HG03280 (cell line): ENCODE data around the gene VSIG10L.

Experiments
- ATAC-seq: cut with Tn5 transposase; IDR thresholded peaks from one replicate; pipeline ENCODE4 v1.9.1; 2021; ENCODE audit warnings: mild to moderate bottlenecking, moderate library complexity; ENCODE audit not compliant: unreplicated experiment

Gene VSIG10L

GRCh38 chr19:51339313-51339686, 2.6 kb downstream of the VSIG10L start:
- no peak for ATAC-seq

- ATAC-seq = peak; percentile 64
Observed at GRCh38 chr19:51338563-51339312, 3.2 kb downstream of the VSIG10L start.

GRCh38 chr19:51337861-51338562, 3.9 kb downstream of the VSIG10L start:
- no peak for ATAC-seq

GRCh38 chr19:51337141-51337860, 4.6 kb downstream of the VSIG10L start:
- no peak for ATAC-seq

- no peak for ATAC-seq
Observed at GRCh38 chr19:51333836-51334460, 8.0 kb downstream of the VSIG10L start.

GRCh38 chr19:51331716-51332115, 10.2 kb downstream of the VSIG10L start:
- ATAC-seq = no peak

- ATAC-seq = no peak
Observed at GRCh38 chr19:51331193-51331592, 10.7 kb downstream of the VSIG10L start.

GRCh38 chr19:51330366-51330765, 11.6 kb downstream of the VSIG10L start:
- no peak for ATAC-seq

- ATAC-seq = no peak
Observed at GRCh38 chr19:51329411-51329810, 12.5 kb downstream of the VSIG10L start.

GRCh38 chr19:51327066-51328001, 14.6 kb downstream of the VSIG10L start:
- ATAC-seq = no peak

GRCh38 chr19:51326216-51327065, 15.5 kb downstream of the VSIG10L start:
- no peak for ATAC-seq

GRCh38 chr19:51325161-51325976, 16.6 kb downstream of the VSIG10L start:
- no peak for ATAC-seq

GRCh38 chr19:51324167-51324481, 17.8 kb downstream of the VSIG10L start:
- ATAC-seq = no peak

GRCh38 chr19:51323481-51324166, 18.3 kb downstream of the VSIG10L start:
- no peak for ATAC-seq

- ATAC-seq = no peak
Observed at GRCh38 chr19:51321799-51322198, 20.1 kb downstream of the VSIG10L start.

GRCh38 chr19:51320280-51320657, 21.7 kb downstream of the VSIG10L start:
- no peak for ATAC-seq

GRCh38 chr19:51319649-51320279, 22.2 kb downstream of the VSIG10L start:
- ATAC-seq = no peak
